Liver (tissue), 9 donors: ENCODE data around the gene YBX2. TPM values are rescaled to one million over a fixed set of nuclear protein-coding genes. Genes with fewer than 3 reads are reported as not detected.

Experiments used
- DNase-seq: peaks from one replicate; pipeline ENCODE4 v3.0.0-alpha.2; 2017; ENCODE audit warnings: low spot score
- H3K27ac ChIP-seq, 2 donors: one replicate each; pipeline ENCODE4 v1.7.0; 2013; ENCODE audit warnings: inconsistent platforms in 2 of 2, low read length in 2 of 2, control low read depth in 1 of 2, low read depth in 1 of 2, mild to moderate bottlenecking in 1 of 2
- H3K27me3 ChIP-seq, 4 donors: one replicate each; pipeline versions ENCODE4 v1.6.1 to v1.7.0; 2013; ENCODE audit warnings: low read length in 3 of 4, inconsistent platforms in 1 of 4, mild to moderate bottlenecking in 1 of 4, moderate library complexity in 1 of 4; ENCODE audit not compliant: control insufficient read depth in 4 of 4, insufficient read depth in 4 of 4
- H3K36me3 ChIP-seq, 4 donors: one replicate each; pipeline versions ENCODE4 v1.6.1 to v1.7.0; 2013; ENCODE audit warnings: low read length in 3 of 4, mild to moderate bottlenecking in 3 of 4, low read depth in 1 of 4, moderate library complexity in 1 of 4; ENCODE audit not compliant: control insufficient read depth in 4 of 4, insufficient read depth in 3 of 4
- H3K4me1 ChIP-seq, 4 donors: one replicate each; pipeline versions ENCODE4 v1.6.1 to v1.7.0; 2013; ENCODE audit warnings: low read length in 3 of 4, mild to moderate bottlenecking in 3 of 4, moderate library complexity in 1 of 4; ENCODE audit not compliant: control insufficient read depth in 4 of 4, insufficient read depth in 4 of 4
- H3K4me3 ChIP-seq, 3 donors: one replicate each; pipeline versions ENCODE4 v1.6.1 to v1.7.0; 2013; ENCODE audit warnings: low read length in 3 of 3, control low read depth in 1 of 3, low read depth in 1 of 3, mild to moderate bottlenecking in 1 of 3
- H3K9ac ChIP-seq, 2 donors: one replicate each; pipeline ENCODE4 v1.7.0; 2013; ENCODE audit warnings: low read length in 2 of 2, mild to moderate bottlenecking in 2 of 2, moderate library complexity in 2 of 2, control low read depth in 1 of 2, low read depth in 1 of 2
- H3K9me3 ChIP-seq, 4 donors: one replicate each; pipeline versions ENCODE4 v1.6.1 to v1.7.0; 2013; ENCODE audit warnings: low read length in 3 of 4; ENCODE audit not compliant: control insufficient read depth in 4 of 4
- ATF3 ChIP-seq: IDR thresholded peaks from 2 replicates; pipeline ENCODE4 v1.6.1; 2016; ENCODE audit warnings: antibody characterized with exemption
- CTCF ChIP-seq: fragments of 150-350 bp; IDR thresholded peaks from 2 replicates; pipeline ENCODE4 v1.5.1; 2017; ENCODE audit warnings: improper control_type of control experiment, low read depth, low read length; ENCODE audit not compliant: missing input control
- EGR1 ChIP-seq, 2 donors: IDR thresholded peaks; 2 replicates each; pipeline ENCODE4 v1.6.1; 2016 to 2018; ENCODE audit warnings: antibody characterized with exemption in 2 of 2, low read depth in 2 of 2
- FOXA1 ChIP-seq: IDR thresholded peaks from 2 replicates; pipeline ENCODE4 v1.6.1; 2016; ENCODE audit warnings: antibody characterized with exemption
- FOXA2 ChIP-seq: IDR thresholded peaks from 2 replicates; pipeline ENCODE4 v1.6.1; 2016; ENCODE audit warnings: antibody characterized with exemption
- GABPA ChIP-seq, 2 donors: IDR thresholded peaks in 1 of 2; conservative IDR thresholded peaks in 1 of 2; 2 replicates each; pipeline ENCODE4 v1.6.1; 2016; ENCODE audit warnings: antibody characterized with exemption in 2 of 2, mild to moderate bottlenecking in 1 of 2, moderate library complexity in 1 of 2
- HNF4A ChIP-seq, 2 donors: conservative IDR thresholded peaks; 2 replicates each; pipeline ENCODE4 v1.6.1; 2016; ENCODE audit warnings: antibody characterized with exemption in 2 of 2, mild to moderate bottlenecking in 2 of 2
- HNF4G ChIP-seq: IDR thresholded peaks from 2 replicates; pipeline ENCODE4 v1.6.1; 2016; ENCODE audit warnings: antibody characterized with exemption
- JUND ChIP-seq, 2 donors: IDR thresholded peaks; 2 replicates each; pipeline ENCODE4 v1.6.1; 2016; ENCODE audit warnings: antibody characterized with exemption in 2 of 2
- MAX ChIP-seq: IDR thresholded peaks from 2 replicates; pipeline ENCODE4 v1.6.1; 2016; ENCODE audit warnings: antibody characterized with exemption
- NR2F2 ChIP-seq: IDR thresholded peaks from 2 replicates; pipeline ENCODE4 v1.6.1; 2016; ENCODE audit warnings: antibody characterized with exemption
- RAD21 ChIP-seq, 2 donors: IDR thresholded peaks; 2 replicates each; pipeline ENCODE4 v1.6.1; 2016; ENCODE audit warnings: antibody characterized with exemption in 2 of 2, mild to moderate bottlenecking in 2 of 2
- REST ChIP-seq: IDR thresholded peaks from 2 replicates; pipeline ENCODE4 v1.6.1; 2016; ENCODE audit warnings: antibody characterized with exemption, mild to moderate bottlenecking
- RXRA ChIP-seq, 2 donors: IDR thresholded peaks; 2 replicates each; pipeline ENCODE4 v1.6.1; 2017 to 2018; ENCODE audit warnings: antibody characterized with exemption in 2 of 2, mild to moderate bottlenecking in 1 of 2
- SP1 ChIP-seq: IDR thresholded peaks from 2 replicates; pipeline ENCODE4 v1.6.1; 2018; ENCODE audit warnings: antibody characterized with exemption, mild to moderate bottlenecking
- TAF1 ChIP-seq: conservative IDR thresholded peaks from 2 replicates; pipeline ENCODE4 v1.6.1; 2016; ENCODE audit warnings: antibody characterized with exemption, mild to moderate bottlenecking
- YY1 ChIP-seq: IDR thresholded peaks from 2 replicates; pipeline ENCODE4 v1.6.1; 2016; ENCODE audit warnings: antibody characterized with exemption, mild to moderate bottlenecking
- ZBTB33 ChIP-seq: IDR thresholded peaks from 2 replicates; pipeline ENCODE4 v1.6.1; 2016; ENCODE audit warnings: antibody characterized with exemption
- WGBS: extraction: QIAGEN DNeasy Blood & Tissue Kit; methylation state at CpG from one replicate; pipeline ENCODE4 v1.1.7; 2013; 5-methylcytosine and 5-hydroxymethylcytosine counted together
- polyA plus RNA-seq, 2 donors: library from polyadenylated mRNA; stranded (reverse) in 1 of 2; unstranded in 1 of 2; fragments of 200-250 nt in 1 of 2; fragments of >200 nt in 1 of 2; fragmentation: Nextera tagmentation in 1 of 2; extraction: Ambion mirVana in 1 of 2; gene quantifications; one replicate each; pipeline versions ENCODE4 v1.2.1 to v1.2.3, GENCODE V29; 2013 to 2015
- total RNA-seq, 2 donors: library from RNA; depleted of rRNA; stranded (reverse); fragments of >200 nt; gene quantifications; one replicate each; pipeline ENCODE4 v1.2.3, GENCODE V29; 2014
- donor health status: healthy.
- donor health status: healthy.
- donor health status: healthy.
- donor health status: healthy.
- donor health status: healthy.

The YBX2 gene
- total and polyA plus RNA-seq, 4 donors, result 0.33 to 0.75 (median 0.57) TPM

GRCh38 chr17:7329997-7330637 lies 35.7 kb upstream of the YBX2 start:
- H3K27ac ChIP-seq, result peak overlapping the region; percentile 65 to 82
- peaks cover 8 to 22% (median 15%) of the 10 kb centered on the region in 4 donors for H3K4me1 ChIP-seq
- no peaks in the 10 kb centered on the region for H3K9me3 ChIP-seq
- peak overlapping the region in 1 of 2 donors; percentile 68 for H3K9ac ChIP-seq
- no peak for TF ChIP-seq RAD21 (IDR thresholded peaks at IDR 0.05)
- TF ChIP-seq YY1, result no peak
- no peak for TF ChIP-seq MAX
- TF ChIP-seq TAF1, result no peak
- TF ChIP-seq JUND (IDR thresholded peaks at IDR 0.05), result no peak
- TF ChIP-seq RXRA (IDR thresholded peaks at IDR 0.05), result no peak
- no peak for TF ChIP-seq ZBTB33
- no peak for TF ChIP-seq NR2F2
- no peak for TF ChIP-seq CTCF
- no peak for TF ChIP-seq FOXA2
- TF ChIP-seq EGR1 (IDR thresholded peaks at IDR 0.05; ENCODE audit: low read depth in 2 of 2), result no peak
- TF ChIP-seq GABPA (IDR thresholded peaks at IDR 0.05 in 1 of 2, conservative IDR thresholded peaks at IDR 0.05 in 1 of 2), result no peak
- TF ChIP-seq FOXA1, result no peak
- TF ChIP-seq SP1, result no peak
- DNase-seq, result peak; percentile 85
- H3K4me3 ChIP-seq, result peak overlapping the region; percentile 70 to 93 (median 84)
- 1% methylated on average over 34 of the region's 34 CpGs for WGBS
- H3K36me3 ChIP-seq, result peaks cover 0 to 14% (median 4%) of the 10 kb centered on the region in 4 donors
- H3K27me3 ChIP-seq, result no peaks in the 10 kb centered on the region

GRCh38 chr17:7329374-7329996 lies 35.0 kb upstream of the YBX2 start:
- Histone ChIP-seq H3K4me1 (peaks cover 8 to 22% (median 15%) of the 10 kb centered on the region in 4 donors), H3K36me3 (peaks cover 0 to 18% (median 6%) of the 10 kb centered on the region in 4 donors), H3K27me3 (no peaks in the 10 kb centered on the region), H3K4me3 (peak overlapping the region; percentile 70 to 93 (median 84)), H3K9ac (peak overlapping the region; percentile 57 to 68), H3K27ac (peak overlapping the region; percentile 65 to 82), H3K9me3 (no peaks in the 10 kb centered on the region)
- peak; percentile 95 for DNase-seq
- WGBS, result under 1% methylated on average over 43 of the region's 43 CpGs
- peak; percentile 9 for TF ChIP-seq ZBTB33
- peak in 1 of 2 donors; percentile 46 for TF ChIP-seq HNF4A (conservative IDR thresholded peaks at IDR 0.05)
- TF ChIP-seq CTCF, result no peak
- TF ChIP-seq HNF4G, result no peak
- no peak for TF ChIP-seq RAD21 (IDR thresholded peaks at IDR 0.05)
- TF ChIP-seq REST, result peak; percentile 46
- no peak for TF ChIP-seq TAF1
- no peak for TF ChIP-seq FOXA2
- TF ChIP-seq EGR1 (IDR thresholded peaks at IDR 0.05; ENCODE audit: low read depth in 2 of 2), result no peak
- peak; percentile 52 to 73 for TF ChIP-seq RXRA (IDR thresholded peaks at IDR 0.05)
- TF ChIP-seq ATF3, result no peak
- peak; percentile 12 for TF ChIP-seq FOXA1
- TF ChIP-seq YY1, result peak; percentile 92
